H1 (cell line): ENCODE results near the gene MPST. TPM values are rescaled to one million over a fixed set of nuclear protein-coding genes. Genes with fewer than 3 reads are reported as not detected.

Experiments used
- CTCF ChIA-PET: fragments of 300-600 bp; sonication (Branson Sonifier 250); formaldehyde crosslinking; loops from one replicate; lab custom pipeline; 2021; ENCODE audit not compliant: partially characterized antibody; lab: Charles Lee
- POLR2A ChIA-PET: fragments of 300-600 bp; sonication (Branson Sonifier 250); formaldehyde crosslinking; loops from one replicate; lab custom pipeline; 2021; ENCODE audit warnings: inconsistent platforms; ENCODE audit not compliant: partially characterized antibody; lab: Charles Lee
- DNase-seq, 2 experiments: peaks; one replicate each; pipeline versions ENCODE4 v3.0.0 to v3.0.0-alpha.2; 2010 to 2022; ENCODE audit warnings: low spot score in 2 of 2, low read depth in 1 of 2, mixed read lengths in 1 of 2
- FAIRE-seq: peaks from 2 replicates; lab custom pipeline; 2011; peaks lifted over from hg19 to GRCh38; lab: Jason Lieb, UNC
- H2AFZ ChIP-seq: 2 replicates; pipeline ENCODE4 v1.8.1; 2012; ENCODE audit warnings: low read length, inconsistent platforms
- H2AK5ac ChIP-seq: 2 replicates; pipeline ENCODE4 v1.6.1; 2013; ENCODE audit warnings: low read depth, low read length
- H2BK120ac ChIP-seq: replicated peaks from 2 replicates; pipeline ENCODE3; 2013; ENCODE audit warnings: low read depth, low read length, inconsistent platforms
- H2BK12ac ChIP-seq: 2 replicates; pipeline ENCODE4 v1.6.1; 2013; ENCODE audit warnings: low read depth, low read length
- H2BK15ac ChIP-seq: 2 replicates; pipeline ENCODE4 v1.6.1; 2013; ENCODE audit warnings: low read length
- H2BK20ac ChIP-seq: 2 replicates; pipeline ENCODE4 v1.6.1; 2013; ENCODE audit warnings: low read length
- H2BK5ac ChIP-seq: 2 replicates; pipeline ENCODE4 v1.6.1; 2013; ENCODE audit warnings: low read depth, low read length
- H3K14ac ChIP-seq: 2 replicates; pipeline ENCODE4 v1.6.1; 2013; ENCODE audit warnings: inconsistent platforms; ENCODE audit not compliant: insufficient read length
- H3K18ac ChIP-seq: 2 replicates; pipeline ENCODE4 v1.6.1; 2013; ENCODE audit warnings: low read length; ENCODE audit errors: extremely low read depth
- H3K23ac ChIP-seq: 2 replicates; pipeline ENCODE4 v1.6.1; 2013; ENCODE audit warnings: inconsistent platforms; ENCODE audit not compliant: insufficient read length
- H3K23me2 ChIP-seq: 2 replicates; pipeline ENCODE4 v1.6.1; 2013; ENCODE audit warnings: low read depth, low read length
- H3K27ac ChIP-seq: 2 replicates; pipeline ENCODE4 v1.6.1; 2011; ENCODE audit warnings: low read depth, low read length, inconsistent platforms
- H3K27me3 ChIP-seq, 4 experiments: replicated peaks in 1 of 4; 1 replicate in 1 of 4; 2 replicates in 3 of 4; pipeline versions ENCODE4 v1.6.1 to v1.8.1; 2011 to 2013; ENCODE audit warnings: low read length in 3 of 4, mild to moderate bottlenecking in 3 of 4, inconsistent platforms in 2 of 4, mixed read lengths in 2 of 4, moderate library complexity in 1 of 4; ENCODE audit not compliant: control insufficient read depth in 3 of 4, insufficient read depth in 3 of 4; ENCODE audit errors: extremely low read depth in 1 of 4
- H3K36me3 ChIP-seq, 4 experiments: 2 replicates each; pipeline versions ENCODE4 v1.6.1 to v1.8.1; 2011 to 2013; ENCODE audit warnings: mild to moderate bottlenecking in 4 of 4, low read length in 3 of 4, moderate library complexity in 2 of 4, control low read depth in 1 of 4, inconsistent platforms in 1 of 4; ENCODE audit not compliant: insufficient read depth in 4 of 4, control insufficient read depth in 2 of 4
- H3K4ac ChIP-seq: replicated peaks from 2 replicates; pipeline ENCODE3; 2013; ENCODE audit warnings: low read length, low read depth, mixed read lengths, inconsistent platforms; ENCODE audit not compliant: insufficient read length
- H3K4me1 ChIP-seq, 4 experiments: replicated peaks in 1 of 4; 1 replicate in 1 of 4; 2 replicates in 3 of 4; pipeline versions ENCODE4 v1.6.1 to v1.8.1; 2011 to 2013; ENCODE audit warnings: low read length in 3 of 4, inconsistent platforms in 2 of 4, mixed read lengths in 1 of 4; ENCODE audit not compliant: insufficient read depth in 4 of 4, control insufficient read depth in 3 of 4
- H3K4me2 ChIP-seq, 2 experiments: 2 replicates each; pipeline versions ENCODE4 v1.6.1 to v1.8.1; 2011 to 2013; ENCODE audit warnings: low read depth in 2 of 2, low read length in 2 of 2, control low read depth in 1 of 2, inconsistent platforms in 1 of 2, mild to moderate bottlenecking in 1 of 2; ENCODE audit not compliant: insufficient read depth in 1 of 2
- H3K4me3 ChIP-seq, 4 experiments: fragments of 200-600, 300-600 bp in 1 of 4; sonication (generic), shearing (Covaris generic), sonication (Bioruptor Twin) in 1 of 4; 2 replicates each; pipeline versions ENCODE4 v1.5.1 to v1.8.1; 2011 to 2016; ENCODE audit warnings: low read length in 4 of 4, low read depth in 3 of 4, control low read depth in 2 of 4, inconsistent platforms in 2 of 4, mild to moderate bottlenecking in 2 of 4, mixed read lengths in 1 of 4, moderate library complexity in 1 of 4; ENCODE audit not compliant: insufficient read depth in 2 of 4; ENCODE audit errors: extremely low read depth in 1 of 4
- H3K56ac ChIP-seq: replicated peaks from 2 replicates; pipeline ENCODE3; 2013; ENCODE audit warnings: low read depth, mild to moderate bottlenecking, mixed read lengths, low read length, inconsistent platforms; ENCODE audit not compliant: insufficient read length
- H3K79me1 ChIP-seq: 2 replicates; pipeline ENCODE4 v1.6.1; 2013; ENCODE audit warnings: low read depth, low read length, control low read depth
- H3K79me2 ChIP-seq, 2 experiments: 2 replicates each; pipeline versions ENCODE4 v1.6.1 to v1.8.1; 2012 to 2013; ENCODE audit warnings: low read length in 2 of 2, mild to moderate bottlenecking in 2 of 2, inconsistent platforms in 1 of 2; ENCODE audit not compliant: insufficient read depth in 2 of 2, control insufficient read depth in 1 of 2
- H3K9ac ChIP-seq, 4 experiments: replicated peaks in 1 of 4; 1 replicate in 1 of 4; 2 replicates in 3 of 4; pipeline versions ENCODE4 v1.6.1 to v1.8.1; 2011 to 2013; ENCODE audit warnings: low read depth in 3 of 4, low read length in 3 of 4, control low read depth in 2 of 4, mild to moderate bottlenecking in 2 of 4, moderate library complexity in 2 of 4, inconsistent platforms in 1 of 4; ENCODE audit errors: extremely low read depth in 1 of 4
- H3K9me3 ChIP-seq, 2 experiments: 2 replicates each; pipeline versions ENCODE4 v1.6.1 to v1.8.1; 2012 to 2013; ENCODE audit warnings: mild to moderate bottlenecking in 2 of 2, moderate library complexity in 2 of 2, control low read depth in 1 of 2, inconsistent platforms in 1 of 2, low read depth in 1 of 2, low read length in 1 of 2, mixed read lengths in 1 of 2; ENCODE audit not compliant: insufficient read depth in 2 of 2
- H4K20me1 ChIP-seq, 2 experiments: replicated peaks in 1 of 2; 2 replicates each; pipeline versions ENCODE3 to v1.8.1; 2011 to 2013; ENCODE audit warnings: inconsistent platforms in 2 of 2, low read length in 2 of 2, mild to moderate bottlenecking in 1 of 2; ENCODE audit not compliant: insufficient read depth in 2 of 2, control insufficient read depth in 1 of 2
- H4K5ac ChIP-seq: 2 replicates; pipeline ENCODE4 v1.6.1; 2013; ENCODE audit warnings: low read length, low read depth, mixed read lengths, inconsistent platforms; ENCODE audit not compliant: insufficient read length
- H4K8ac ChIP-seq: 2 replicates; pipeline ENCODE4 v1.8.0; 2013; ENCODE audit warnings: mild to moderate bottlenecking, moderate library complexity, low read length, inconsistent platforms; ENCODE audit not compliant: insufficient read depth; ENCODE audit errors: extremely low read depth
- H4K91ac ChIP-seq: replicated peaks from 2 replicates; pipeline ENCODE3; 2013; ENCODE audit warnings: low read length, mixed read lengths, inconsistent platforms; ENCODE audit not compliant: insufficient read length
- GTF2F1 ChIP-seq: IDR thresholded peaks from 2 replicates; pipeline ENCODE4 v1.6.1; 2012; ENCODE audit warnings: low read depth, low read length, improper control_type of control experiment, borderline replicate concordance
- HDAC2 ChIP-seq, 2 experiments: fragments of 300-600 bp in 1 of 2; sonication (generic) in 1 of 2; IDR thresholded peaks; 2 replicates each; pipeline ENCODE4 v1.6.1; 2011 to 2012; ENCODE audit warnings: low read depth in 2 of 2, low read length in 2 of 2, mild to moderate bottlenecking in 2 of 2, moderate library complexity in 2 of 2, borderline replicate concordance in 1 of 2, inconsistent platforms in 1 of 2
- KDM5A ChIP-seq: fragments of 200-600 bp; IDR thresholded peaks from 2 replicates; pipeline ENCODE4 v1.7.1; 2012; ENCODE audit warnings: mild to moderate bottlenecking, low read length, inconsistent platforms, mixed read lengths
- NANOG ChIP-seq: IDR thresholded peaks from 2 replicates; pipeline ENCODE4 v1.6.1; 2011; ENCODE audit warnings: low read length, low read depth, mild to moderate bottlenecking, inconsistent platforms; ENCODE audit not compliant: insufficient read depth, poor library complexity, severe bottlenecking
- POLR2A ChIP-seq, 2 experiments: IDR thresholded peaks; 1 replicate in 1 of 2; 2 replicates in 1 of 2; pipeline ENCODE4 v1.6.1; 2011; ENCODE audit warnings: low read depth in 2 of 2, low read length in 2 of 2, mild to moderate bottlenecking in 2 of 2; ENCODE audit errors: control extremely low read depth in 1 of 2
- RBBP5 ChIP-seq: IDR thresholded peaks from 2 replicates; pipeline ENCODE4 v1.7.1; 2012; ENCODE audit warnings: low read depth, mild to moderate bottlenecking, inconsistent platforms, low read length, moderate library complexity, borderline replicate concordance
- SIN3A ChIP-seq, 2 experiments: IDR thresholded peaks in 1 of 2; conservative IDR thresholded peaks in 1 of 2; 2 replicates each; pipeline ENCODE4 v1.6.1; 2011 to 2012; ENCODE audit warnings: low read length in 2 of 2, improper control_type of control experiment in 1 of 2, low read depth in 1 of 2, mild to moderate bottlenecking in 1 of 2
- SRF ChIP-seq: IDR thresholded peaks from 2 replicates; pipeline ENCODE4 v1.6.1; 2011; ENCODE audit warnings: mild to moderate bottlenecking, low read depth, low read length, moderate library complexity
- WGBS, 2 experiments: shearing (Covaris generic) in 1 of 2; methylation state at CpG; one replicate each; pipeline versions ENCODE4 v1.1.6 to v1.1.7; 2013 to 2015; ENCODE audit warnings: low lambda C conversion rate in 2 of 2, mixed read lengths in 2 of 2, inconsistent platforms in 1 of 2, low coverage in 1 of 2, missing lambda C conversion rate in 1 of 2; ENCODE audit not compliant: insufficient replicate concordance in 2 of 2, insufficient coverage in 1 of 2, insufficient read length in 1 of 2; ENCODE audit errors: extremely low coverage in 1 of 2, missing lambda C conversion rate in 1 of 2; 5-methylcytosine and 5-hydroxymethylcytosine counted together
- polyA plus RNA-seq, 7 experiments: library from polyadenylated mRNA; depleted of rRNA in 3 of 7; stranded (reverse) in 5 of 7; unstranded in 2 of 7; fragments of >200 nt in 5 of 7; fragments of 200-250 nt in 2 of 7; gene quantifications; 1 replicate in 5 of 7; 2 replicates in 1 of 7; 4 replicates in 1 of 7; pipeline versions ENCODE4 v1.2.1 to v1.2.3, GENCODE V29; 2011 to 2013; ENCODE audit warnings: missing spikeins in 2 of 7, mixed read lengths in 2 of 7
- total RNA-seq: library from RNA; stranded (reverse); fragmentation: NEBNext Ultra II Directional; extraction: Animal tissue kit (Norgen Biotek cat#: 25700); gene quantifications from 2 replicates; pipeline ENCODE4 v1.2.1, GENCODE V29; 2021
- TF ChIP-seq, protein P1 (sequence below): IDR thresholded peaks from 2 replicates; pipeline ENCODE4 v1.6.1; 2011; ENCODE audit warnings: low read length, improper control_type of control experiment

The MPST gene
- total and polyA plus RNA-seq, 2 of the 8 experiments (the other 6 are each of a cell fraction or from before 2014, with no cell fraction given): 86.0 to 124 TPM

DNA sequence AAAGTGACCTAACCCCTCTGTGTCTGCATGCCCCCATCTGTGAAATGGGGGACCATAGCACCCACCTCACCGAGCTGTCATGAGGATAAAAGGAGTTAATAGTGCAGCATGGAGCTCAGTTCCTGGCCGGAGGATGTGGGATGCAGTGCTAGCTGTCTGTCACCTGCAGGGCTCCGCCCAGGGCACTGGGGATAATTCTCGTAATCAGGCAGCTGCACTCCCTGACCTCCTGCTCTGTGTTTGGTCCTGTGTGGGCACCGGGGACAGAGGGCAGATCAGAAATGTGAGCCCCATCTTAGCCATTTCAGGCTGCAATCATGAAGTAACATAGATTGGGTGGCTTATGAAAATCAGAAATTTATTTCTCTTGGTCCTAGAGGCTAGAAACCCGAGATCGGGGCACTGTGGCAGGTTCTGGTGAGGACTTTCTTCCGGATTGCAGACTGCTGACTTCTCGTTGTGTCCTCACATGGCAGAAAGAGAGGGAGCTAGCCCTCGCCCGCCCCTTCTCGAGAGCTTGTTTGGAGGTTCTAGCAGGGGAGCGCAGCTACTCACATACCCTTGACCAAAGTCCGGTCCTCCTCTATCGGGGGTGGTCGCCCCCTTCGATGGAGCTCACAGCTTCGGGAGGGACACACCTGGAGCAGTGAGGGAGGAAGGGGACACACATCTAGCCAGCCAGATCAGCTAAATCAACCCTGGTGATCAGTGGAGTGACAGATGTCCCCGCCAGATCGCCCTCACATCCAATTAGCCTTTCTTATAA, 35.2 kb downstream of the MPST start:
- ChIA-PET CTCF (interaction anchor here (1.0 to 3.3 kb wide), 8 partner anchors 9 to 198 kb away, joined by 3 to 27 read pairs (median 4); no protein-coding TSS in a partner anchor), POLR2A (interaction anchor here (0.9 to 1.1 kb wide), 2 partner anchors 18 to 35 kb away, joined by 3 to 4 read pairs; no protein-coding TSS in a partner anchor)
- Histone ChIP-seq H3K9ac (no peak overlapping the region), H3K9me3 (no peaks in the 10 kb centered on the region), H3K79me2 (no peaks in the 10 kb centered on the region), H2BK20ac (no peak overlapping the region), H4K91ac (no peak overlapping the region), H3K4me2 (no peak overlapping the region), H2BK12ac (no peak overlapping the region), H2AK5ac (no peak overlapping the region), H4K5ac (no peak overlapping the region), H3K14ac (no peak overlapping the region), H3K4ac (no peak overlapping the region), H2BK5ac (no peak overlapping the region), H3K56ac (no peak overlapping the region), H4K8ac (no peak overlapping the region), H3K36me3 (peaks cover 0 to 10% (median 2%) of the 10 kb centered on the region in 4 experiments; a peak in 3 of 8 replicates), H3K4me3 (no peak overlapping the region), H2BK120ac (no peak overlapping the region), H3K4me1 (peaks cover 0 to 10% (median 7%) of the 10 kb centered on the region in 4 experiments; a peak in 5 of 7 replicates), H2AFZ (no peak overlapping the region), H3K23ac (no peak overlapping the region), H3K79me1 (no peaks in the 10 kb centered on the region), H3K23me2 (peaks cover 5% of the 10 kb centered on the region; the same call in 1 of the 2 replicates), H4K20me1 (peaks cover 0 to 12% of the 10 kb centered on the region in 2 experiments), H3K27me3 (no peaks in the 10 kb centered on the region; a peak in 3 of 7 replicates), H3K27ac (no peak overlapping the region), H2BK15ac (no peak overlapping the region), H3K18ac (no peak overlapping the region)
- TF ChIP-seq SRF (no peak), RBBP5 (no peak), SIN3A (conservative IDR thresholded peaks at IDR 0.05 in 1 of 2, IDR thresholded peaks at IDR 0.05 in 1 of 2; ENCODE audit: low read depth in 1 of 2, low read length in 2 of 2) (no peak), POLR2A (IDR thresholded peaks at IDR 0.05; ENCODE audit: control extremely low read depth in 1 of 2, low read depth in 2 of 2, low read length in 2 of 2) (no peak), KDM5A (no peak), HDAC2 (IDR thresholded peaks at IDR 0.05; ENCODE audit: borderline replicate concordance in 1 of 2, low read depth in 2 of 2, low read length in 2 of 2) (no peak), NANOG (no peak), GTF2F1 (no peak)
- TF ChIP-seq, protein P1, sequence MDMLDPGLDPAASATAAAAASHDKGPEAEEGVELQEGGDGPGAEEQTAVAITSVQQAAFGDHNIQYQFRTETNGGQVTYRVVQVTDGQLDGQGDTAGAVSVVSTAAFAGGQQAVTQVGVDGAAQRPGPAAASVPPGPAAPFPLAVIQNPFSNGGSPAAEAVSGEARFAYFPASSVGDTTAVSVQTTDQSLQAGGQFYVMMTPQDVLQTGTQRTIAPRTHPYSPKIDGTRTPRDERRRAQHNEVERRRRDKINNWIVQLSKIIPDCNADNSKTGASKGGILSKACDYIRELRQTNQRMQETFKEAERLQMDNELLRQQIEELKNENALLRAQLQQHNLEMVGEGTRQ: no peak
- FAIRE-seq (no peak), DNase-seq (no peak)
- 89% methylated on average over 20 of the region's 20 CpGs; no CpG with 5 or more reads in 1 of the 2 experiments for WGBS, 2 experiments
